ENCODE results near the gene CPNE5.

Gene CPNE5

DNA sequence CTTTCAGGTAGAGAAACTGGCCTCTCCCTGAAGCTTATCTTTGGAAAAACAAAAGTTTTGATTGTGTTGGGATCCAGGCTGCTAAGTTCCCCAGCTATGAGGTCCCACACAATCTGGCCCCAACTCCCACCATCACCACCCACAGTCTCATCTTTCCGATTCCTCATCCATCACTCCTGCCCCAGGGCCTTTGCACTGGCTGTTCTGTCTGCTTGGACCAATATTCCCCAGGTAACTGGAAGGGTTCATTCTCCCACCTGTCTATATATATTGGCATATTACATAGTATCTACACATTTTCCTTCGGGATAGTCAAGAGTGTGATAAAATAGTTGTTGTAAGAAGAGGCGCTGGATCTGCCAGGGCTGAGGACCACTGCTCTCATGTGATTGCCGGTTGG is 52.0 kb downstream of the CPNE5 start:
- H3K27me3 ChIP-seq (replicated peaks; ENCODE audit: insufficient read depth, low read length): 0 out of 2 replicates have a peak, but pooled peaks cover 10% of the 10 kb centered on the region
- no peaks in the 10 kb centered on the region for H3K36me3 ChIP-seq (replicated peaks; ENCODE audit: insufficient read depth, low read length)
- no peaks in the 10 kb centered on the region for H3F3A ChIP-seq (ENCODE audit: insufficient read depth, low read length)
- no peak for DNase-seq
- no peaks in the 10 kb centered on the region for H4K20me1 ChIP-seq (ENCODE audit: insufficient read depth, low read length)
- H3K4me2 ChIP-seq (ENCODE audit: low read depth, low read length): no peak overlapping the region
- H3K9me3 ChIP-seq (replicated peaks; ENCODE audit: insufficient read depth, low read length): no peaks in the 10 kb centered on the region
- TF ChIP-seq EZH2phosphoT487 (IDR thresholded peaks at IDR 0.05; ENCODE audit: low read length) (no peak), EZH2 (optimal IDR thresholded peaks at IDR 0.05; ENCODE audit: low read depth, low read length) (no peak), CTCF (IDR thresholded peaks at IDR 0.05; ENCODE audit: low read length) (no peak)
- H3K4me1 ChIP-seq (ENCODE audit: low read length): no peaks in the 10 kb centered on the region
- H3K4me3 ChIP-seq (ENCODE audit: low read length): no peak overlapping the region
- H3K9me2 ChIP-seq (replicated peaks; ENCODE audit: insufficient read depth, low read length): no peaks in the 10 kb centered on the region
- no peak overlapping the region for H3K9ac ChIP-seq (ENCODE audit: low read length)
- no peak overlapping the region for H3K27ac ChIP-seq (ENCODE audit: low read length)
- no peaks in the 10 kb centered on the region for H3K79me2 ChIP-seq (ENCODE audit: low read length)
- no peak overlapping the region for H2AFZ ChIP-seq (ENCODE audit: low read length)

- no peak overlapping the region for H2AFZ ChIP-seq (ENCODE audit: low read length)
- H3K4me1 ChIP-seq (ENCODE audit: low read length): no peaks in the 10 kb centered on the region
- H4K20me1 ChIP-seq (ENCODE audit: insufficient read depth, low read length): no peaks in the 10 kb centered on the region
- no peaks in the 10 kb centered on the region for H3K9me3 ChIP-seq (replicated peaks; ENCODE audit: insufficient read depth, low read length)
- no peaks in the 10 kb centered on the region for H3K79me2 ChIP-seq (ENCODE audit: low read length)
- TF ChIP-seq CTCF (IDR thresholded peaks at IDR 0.05; ENCODE audit: low read length): no peak
- no peak for TF ChIP-seq EZH2phosphoT487 (IDR thresholded peaks at IDR 0.05; ENCODE audit: low read length)
- TF ChIP-seq EZH2 (optimal IDR thresholded peaks at IDR 0.05; ENCODE audit: low read depth, low read length): no peak
- H3F3A ChIP-seq (ENCODE audit: insufficient read depth, low read length): no peaks in the 10 kb centered on the region
- no peaks in the 10 kb centered on the region for H3K36me3 ChIP-seq (replicated peaks; ENCODE audit: insufficient read depth, low read length)
- peaks cover 9% of the 10 kb centered on the region; the same call in 1 of the 2 replicates for H3K27me3 ChIP-seq (replicated peaks; ENCODE audit: insufficient read depth, low read length)
- no peak overlapping the region for H3K4me2 ChIP-seq (ENCODE audit: low read depth, low read length)
- no peaks in the 10 kb centered on the region for H3K9me2 ChIP-seq (replicated peaks; ENCODE audit: insufficient read depth, low read length)
- no peak overlapping the region for H3K27ac ChIP-seq (ENCODE audit: low read length)
- no peak overlapping the region for H3K4me3 ChIP-seq (ENCODE audit: low read length)
- no peak overlapping the region for H3K9ac ChIP-seq (ENCODE audit: low read length)
- DNase-seq: no peak
Measured at GRCh38 chr6:36786055-36786675, 53.1 kb downstream of the CPNE5 start.

DNA sequence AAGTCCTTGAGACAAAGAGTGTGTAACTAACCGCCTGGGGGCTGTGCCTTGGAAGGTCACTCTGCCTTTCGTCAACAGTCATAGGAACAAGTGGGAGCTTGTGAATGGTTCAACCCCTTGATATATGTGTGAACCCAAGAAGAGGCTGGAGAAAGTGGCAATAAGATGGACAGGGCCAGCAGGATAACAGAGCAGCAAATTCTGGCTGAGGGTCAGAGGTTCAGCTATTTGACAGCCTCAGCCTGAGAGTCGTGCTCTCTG is 54.9 kb downstream of the CPNE5 start:
- no peak overlapping the region for H3K4me2 ChIP-seq (ENCODE audit: low read depth, low read length)

More for the DNA sequence above, 54.9 kb downstream of the CPNE5 start:
- DNase-seq: no peak
- Histone ChIP-seq H3F3A (ENCODE audit: insufficient read depth, low read length) (no peaks in the 10 kb centered on the region), H3K9me2 (replicated peaks; ENCODE audit: insufficient read depth, low read length) (no peaks in the 10 kb centered on the region), H3K9ac (ENCODE audit: low read length) (no peak overlapping the region), H3K4me1 (ENCODE audit: low read length) (no peaks in the 10 kb centered on the region), H3K36me3 (replicated peaks; ENCODE audit: insufficient read depth, low read length) (no peaks in the 10 kb centered on the region), H3K27ac (ENCODE audit: low read length) (no peak overlapping the region), H4K20me1 (ENCODE audit: insufficient read depth, low read length) (no peaks in the 10 kb centered on the region), H3K4me3 (ENCODE audit: low read length) (no peak overlapping the region), H3K79me2 (ENCODE audit: low read length) (no peaks in the 10 kb centered on the region), H2AFZ (ENCODE audit: low read length) (no peak overlapping the region), H3K9me3 (replicated peaks; ENCODE audit: insufficient read depth, low read length) (no peaks in the 10 kb centered on the region), H3K27me3 (replicated peaks; ENCODE audit: insufficient read depth, low read length) (peaks cover 3% of the 10 kb centered on the region; the same call in 1 of the 2 replicates)
- TF ChIP-seq EZH2phosphoT487 (IDR thresholded peaks at IDR 0.05; ENCODE audit: low read length) (no peak), CTCF (IDR thresholded peaks at IDR 0.05; ENCODE audit: low read length) (no peak), EZH2 (optimal IDR thresholded peaks at IDR 0.05; ENCODE audit: low read depth, low read length) (no peak)

Measured in MM.1S (cell line).